ENCODE measurements around the gene DMXL1. TPM values are rescaled to one million over a fixed set of nuclear protein-coding genes. Genes with fewer than 3 reads are reported as not detected.

DMXL1 gene
- total and polyA plus RNA-seq, 8 donors, result 37.5 to 48.3 (median 42.4) TPM

GRCh38 chr5:119036101-119036762, 34.7 kb upstream of the DMXL1 start:
- ATAC-seq, result no peak
- DNase-seq, result no peak
- Histone ChIP-seq H3K4me1 (no peaks in the 10 kb centered on the region), H3K27me3 (no peaks in the 10 kb centered on the region), H3K36me3 (no peaks in the 10 kb centered on the region), H3K27ac (no peak overlapping the region), H3K4me3 (no peak overlapping the region), H3K9me3 (no peaks in the 10 kb centered on the region)
- TF ChIP-seq CTCF (IDR thresholded peaks at IDR 0.05), result no peak
- intact Hi-C loops (cut with DNase I), result no loop called here

- H3K27ac ChIP-seq, result no peak overlapping the region
- peak in 1 of 4 donors; percentile 18 for DNase-seq
- no peaks in the 10 kb centered on the region for H3K36me3 ChIP-seq
- no peaks in the 10 kb centered on the region for H3K4me1 ChIP-seq
- H3K4me3 ChIP-seq, result no peak overlapping the region
- no peak for TF ChIP-seq CTCF (IDR thresholded peaks at IDR 0.05)
- intact Hi-C loops (cut with DNase I), result no loop called here
- ATAC-seq, result no peak
- no peaks in the 10 kb centered on the region for H3K27me3 ChIP-seq
- H3K9me3 ChIP-seq, result no peaks in the 10 kb centered on the region
Observed at GRCh38 chr5:119037496-119038215, 33.2 kb upstream of the DMXL1 start.

- TF ChIP-seq CTCF (IDR thresholded peaks at IDR 0.05), result no peak
- H3K27me3 ChIP-seq, result no peaks in the 10 kb centered on the region
- no peaks in the 10 kb centered on the region for H3K36me3 ChIP-seq
- intact Hi-C loops (cut with DNase I), result no loop called here
- peak; percentile 33 for ATAC-seq
- DNase-seq, result no peak
- H3K27ac ChIP-seq, result no peak overlapping the region
- no peaks in the 10 kb centered on the region for H3K9me3 ChIP-seq
- no peak overlapping the region for H3K4me3 ChIP-seq
- peaks cover 0 to 4% of the 10 kb centered on the region in 2 donors for H3K4me1 ChIP-seq
Observed at GRCh38 chr5:119048246-119048645, 22.6 kb upstream of the DMXL1 start.

GRCh38 chr5:119049824-119050449, 20.9 kb upstream of the DMXL1 start:
- DNase-seq, result no peak
- H3K4me3 ChIP-seq, result no peak overlapping the region
- peak; percentile 59 for ATAC-seq
- intact Hi-C loops (cut with DNase I), result no loop called here
- H3K4me1 ChIP-seq, result peaks cover 0 to 4% of the 10 kb centered on the region in 2 donors
- H3K36me3 ChIP-seq, result no peaks in the 10 kb centered on the region
- TF ChIP-seq CTCF (IDR thresholded peaks at IDR 0.05), result no peak
- H3K27me3 ChIP-seq, result no peaks in the 10 kb centered on the region
- H3K27ac ChIP-seq, result no peak overlapping the region
- no peaks in the 10 kb centered on the region for H3K9me3 ChIP-seq

DNA sequence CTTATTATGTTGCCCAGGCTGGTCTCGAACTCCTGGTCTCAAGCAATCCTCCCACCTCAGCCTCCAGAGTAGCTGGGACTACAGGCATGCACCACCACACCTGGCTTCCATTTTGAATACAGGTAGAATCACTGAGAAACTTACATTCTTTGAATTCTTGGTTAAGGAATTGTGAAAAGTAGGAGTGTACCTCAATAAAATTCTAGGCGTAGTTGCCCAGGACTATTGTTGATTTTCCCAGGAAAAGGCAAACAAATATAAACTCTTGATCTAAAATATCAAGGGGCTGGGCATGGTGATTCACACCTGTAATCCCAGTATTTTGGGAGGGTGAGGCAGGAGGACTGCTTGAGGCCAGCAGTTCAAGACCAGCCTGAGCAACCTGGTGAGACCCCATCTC, 16.8 kb upstream of the DMXL1 start:
- intact Hi-C loops (cut with DNase I), result no loop called here
- no peak for TF ChIP-seq CTCF (IDR thresholded peaks at IDR 0.05)
- peaks cover 0 to 8% of the 10 kb centered on the region in 2 donors for H3K4me1 ChIP-seq
- DNase-seq (no peak), ATAC-seq (no peak)
- no peaks in the 10 kb centered on the region for H3K27me3 ChIP-seq
- no peak overlapping the region for H3K27ac ChIP-seq
- no peak overlapping the region for H3K4me3 ChIP-seq
- no peaks in the 10 kb centered on the region for H3K36me3 ChIP-seq
- H3K9me3 ChIP-seq, result no peaks in the 10 kb centered on the region
